BLaER1 treated with 17β-estradiol and CSF1 and Interleukin-3, amounts not matched to agents 10 nM and 100 nM (cell line): Measurements from ENCODE around the gene BAHCC1.

Source experiments
- H3K27ac ChIP-seq, 11 experiments: shearing (Covaris generic); formaldehyde crosslinking; 2 replicates each; pipeline ENCODE4 v1.8.1; 2022
- H3K27me3 ChIP-seq, 11 experiments: shearing (Covaris generic); formaldehyde crosslinking; 2 replicates each; pipeline ENCODE4 v1.8.1; 2022
- H3K36me3 ChIP-seq, 11 experiments: shearing (Covaris generic); formaldehyde crosslinking; 2 replicates each; pipeline ENCODE4 v1.8.1; 2022
- H3K4me1 ChIP-seq, 10 experiments: shearing (Covaris generic); formaldehyde crosslinking; 2 replicates each; pipeline ENCODE4 v1.8.1; 2022
- H3K4me2 ChIP-seq, 11 experiments: shearing (Covaris generic); formaldehyde crosslinking; 2 replicates each; pipeline ENCODE4 v1.8.1; 2022
- H3K4me3 ChIP-seq, 10 experiments: shearing (Covaris generic); formaldehyde crosslinking; 2 replicates each; pipeline ENCODE4 v1.8.1; 2022
- H3K9ac ChIP-seq, 11 experiments: shearing (Covaris generic); formaldehyde crosslinking; 2 replicates each; pipeline ENCODE4 v1.8.1; 2022
- H3K9me3 ChIP-seq, 11 experiments: shearing (Covaris generic); formaldehyde crosslinking; replicated peaks in 1 of 11; 2 replicates each; pipeline ENCODE4 v1.8.1; 2022
- H4K20me1 ChIP-seq, 11 experiments: shearing (Covaris generic); formaldehyde crosslinking; 2 replicates each; pipeline ENCODE4 v1.8.1; 2022
- Cebpa-rat ChIP-seq, 11 experiments: shearing (Covaris generic); IDR thresholded peaks; 2 replicates each; pipeline ENCODE4 v1.8.1; 2022

BAHCC1 gene

DNA sequence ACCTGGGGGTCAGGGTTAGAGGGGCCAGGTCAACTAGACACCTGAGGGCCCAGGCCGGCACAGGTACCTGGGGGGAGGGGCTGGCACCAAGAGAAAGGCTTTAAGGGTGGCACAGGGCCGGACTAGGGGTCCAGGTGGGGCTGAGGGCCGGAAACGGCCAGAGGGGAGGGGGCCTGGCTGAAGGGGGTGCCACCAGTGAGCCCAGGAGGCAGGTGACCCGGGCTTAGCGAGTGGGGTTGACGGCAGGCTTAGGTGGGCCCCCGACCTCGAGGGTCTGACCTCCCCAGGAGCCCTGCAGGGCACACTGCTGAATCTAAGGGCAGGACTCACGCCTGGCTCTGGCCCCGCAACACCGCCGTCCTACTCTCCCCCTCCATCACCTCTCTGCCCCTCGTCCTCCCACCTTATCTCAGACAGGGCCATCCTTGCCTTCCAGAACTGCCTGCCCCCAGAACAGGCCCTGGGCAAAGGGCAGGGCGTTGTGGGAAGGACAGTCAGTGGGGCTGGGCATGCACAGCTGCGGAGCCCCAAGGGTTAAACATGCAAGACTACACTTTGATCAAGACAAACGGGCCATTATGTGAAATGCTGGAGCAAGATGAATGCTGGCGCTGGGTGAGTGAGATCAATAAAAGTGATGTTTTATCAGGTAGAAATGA is 73.0 kb downstream of the BAHCC1 start:
- no peak overlapping the region for H3K27ac ChIP-seq
- H3K9ac ChIP-seq = peak overlapping the region in 3 of 11 experiments; percentile 2 to 24 (median 7); a peak in 3 of 22 replicates
- no peaks in the 10 kb centered on the region for H3K27me3 ChIP-seq

DNA sequence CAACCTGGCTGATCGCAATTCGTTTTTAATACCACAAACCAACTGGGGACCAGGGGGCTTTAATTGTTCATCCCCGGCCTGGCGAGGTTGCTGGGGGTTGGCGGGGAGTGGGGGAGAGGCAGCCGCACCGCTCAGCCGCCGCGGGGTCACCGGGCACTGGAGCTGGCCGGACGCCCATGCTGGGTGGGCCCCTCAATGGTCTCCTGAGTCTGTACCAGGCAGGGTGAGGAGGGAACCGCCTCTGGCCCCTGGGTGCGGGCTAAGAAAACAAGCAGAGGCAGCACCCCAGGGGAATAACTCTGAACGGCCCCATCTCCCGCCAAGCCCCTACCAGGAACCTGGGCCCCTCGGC is 73.5 kb downstream of the BAHCC1 start:
- Histone ChIP-seq H3K27ac (no peak overlapping the region), H3K9me3 (no peaks in the 10 kb centered on the region; a peak in 1 of 22 replicates), H3K4me3 (no peak overlapping the region), H4K20me1 (peaks cover 0 to 48% (median 8%) of the 10 kb centered on the region in 11 experiments; a peak in 7 of 22 replicates), H3K4me1 (peaks cover 0 to 100% (median 91%) of the 10 kb centered on the region in 10 experiments; a peak in 16 of 20 replicates), H3K27me3 (peaks cover 0 to 3% (median 0%) of the 10 kb centered on the region in 11 experiments; a peak in 2 of 22 replicates), H3K36me3 (peaks cover 0 to 39% (median 16%) of the 10 kb centered on the region in 11 experiments; a peak in 14 of 22 replicates), H3K4me2 (peak overlapping the region in 8 of 11 experiments; percentile 36 to 86 (median 68); a peak in 16 of 22 replicates), H3K9ac (peak overlapping the region in 2 of 11 experiments; percentile 2 to 24; a peak in 2 of 22 replicates)
- TF ChIP-seq Cebpa-rat (IDR thresholded peaks at IDR 0.05) = no peak

More for the DNA sequence above, 73.0 kb downstream of the BAHCC1 start:
- Histone ChIP-seq H3K4me3 (no peak overlapping the region), H3K4me2 (peak overlapping the region in 8 of 11 experiments; percentile 36 to 86 (median 68); a peak in 16 of 22 replicates), H4K20me1 (peaks cover 0 to 53% (median 8%) of the 10 kb centered on the region in 11 experiments; a peak in 7 of 22 replicates), H3K9me3 (no peaks in the 10 kb centered on the region; a peak in 1 of 22 replicates), H3K36me3 (peaks cover 0 to 44% (median 21%) of the 10 kb centered on the region in 11 experiments; a peak in 15 of 22 replicates), H3K4me1 (peaks cover 0 to 100% (median 87%) of the 10 kb centered on the region in 10 experiments; a peak in 16 of 20 replicates)
- TF ChIP-seq Cebpa-rat (IDR thresholded peaks at IDR 0.05) = no peak

DNA sequence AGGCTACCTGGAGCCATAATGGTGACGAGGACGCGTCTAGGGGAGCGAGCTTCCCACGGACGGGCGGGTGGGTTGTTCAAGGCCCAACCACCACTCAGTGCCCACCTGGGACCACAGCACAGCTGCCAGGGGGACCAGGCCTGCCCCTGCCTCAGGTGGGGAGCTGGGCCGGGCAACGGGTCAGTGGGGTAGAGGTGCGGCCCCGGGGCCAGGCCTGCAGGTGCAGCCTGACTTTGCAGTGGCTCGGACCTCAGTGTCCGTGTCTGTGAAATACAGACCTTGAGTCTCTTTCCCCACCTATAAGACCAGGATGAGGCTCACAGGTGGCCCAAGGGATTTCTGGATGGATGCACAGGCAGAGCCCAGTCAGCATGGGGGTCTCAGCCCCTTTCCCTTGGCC is 74.0 kb downstream of the BAHCC1 start:
- Histone ChIP-seq H3K9ac (peak overlapping the region in 1 of 11 experiments; percentile 13; a peak in 1 of 22 replicates), H3K27ac (no peak overlapping the region; a peak in 1 of 22 replicates), H3K36me3 (peaks cover 0 to 34% (median 11%) of the 10 kb centered on the region in 11 experiments; a peak in 13 of 22 replicates), H3K4me2 (peak overlapping the region in 8 of 11 experiments; percentile 36 to 86 (median 73); a peak in 14 of 22 replicates), H3K4me3 (no peak overlapping the region), H4K20me1 (peaks cover 0 to 42% (median 8%) of the 10 kb centered on the region in 11 experiments; a peak in 7 of 22 replicates), H3K4me1 (peaks cover 0 to 100% (median 95%) of the 10 kb centered on the region in 10 experiments; a peak in 16 of 20 replicates), H3K9me3 (no peaks in the 10 kb centered on the region; a peak in 1 of 22 replicates), H3K27me3 (peaks cover 0 to 7% (median 0%) of the 10 kb centered on the region in 11 experiments; a peak in 3 of 22 replicates)
- no peak for TF ChIP-seq Cebpa-rat (IDR thresholded peaks at IDR 0.05)

DNA sequence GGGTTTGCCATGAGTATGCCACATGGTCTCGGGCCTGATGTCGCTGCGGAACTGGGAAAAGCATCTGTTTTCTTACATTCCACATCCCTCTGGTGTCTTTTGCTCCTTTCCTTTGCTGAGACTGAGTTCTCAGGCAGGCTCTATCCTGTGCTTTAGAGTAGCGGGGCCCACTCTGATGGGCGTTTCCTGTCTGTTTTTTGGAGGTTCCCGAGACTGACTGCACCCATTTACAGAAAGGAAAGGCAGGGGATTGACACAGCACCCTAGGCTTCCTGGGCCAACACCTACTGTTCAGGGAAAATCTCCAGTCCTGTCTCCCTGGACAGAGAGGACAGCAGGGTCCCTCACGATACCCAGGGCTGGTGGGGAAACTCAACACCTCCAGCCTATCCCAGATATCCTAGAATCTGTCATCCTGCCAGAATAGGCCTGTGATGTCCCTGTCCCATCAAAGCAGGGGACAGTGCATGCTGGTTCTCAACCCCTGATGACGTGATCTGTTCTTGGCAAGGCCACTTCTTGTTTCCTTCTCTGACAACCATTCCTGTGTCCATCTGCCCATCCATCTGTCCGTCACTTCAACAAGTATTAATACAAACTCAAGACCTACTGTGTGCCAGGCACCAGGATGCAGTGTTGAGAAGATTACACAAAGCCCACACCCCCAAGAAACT is 75.2 kb downstream of the BAHCC1 start:
- peaks cover 6 to 100% (median 95%) of the 10 kb centered on the region in 10 experiments for H3K4me1 ChIP-seq
- H3K4me2 ChIP-seq = peak overlapping the region in 9 of 11 experiments; percentile 42 to 86 (median 69); a peak in 18 of 22 replicates
- peaks cover 0 to 17% (median 0%) of the 10 kb centered on the region in 11 experiments; a peak in 5 of 22 replicates for H3K27me3 ChIP-seq
- no peaks in the 10 kb centered on the region; a peak in 1 of 22 replicates for H3K9me3 ChIP-seq
- H3K4me3 ChIP-seq = no peak overlapping the region
- peaks cover 0 to 31% (median 8%) of the 10 kb centered on the region in 11 experiments; a peak in 7 of 22 replicates for H4K20me1 ChIP-seq
- TF ChIP-seq Cebpa-rat (IDR thresholded peaks at IDR 0.05) = no peak
- peaks cover 0 to 22% (median 7%) of the 10 kb centered on the region in 11 experiments; a peak in 11 of 22 replicates for H3K36me3 ChIP-seq
- H3K9ac ChIP-seq = peak overlapping the region in 6 of 11 experiments; percentile 24 to 56 (median 35); a peak in 11 of 22 replicates
- peak overlapping the region in 7 of 11 experiments; percentile 23 to 62 (median 51); a peak in 13 of 22 replicates for H3K27ac ChIP-seq

DNA sequence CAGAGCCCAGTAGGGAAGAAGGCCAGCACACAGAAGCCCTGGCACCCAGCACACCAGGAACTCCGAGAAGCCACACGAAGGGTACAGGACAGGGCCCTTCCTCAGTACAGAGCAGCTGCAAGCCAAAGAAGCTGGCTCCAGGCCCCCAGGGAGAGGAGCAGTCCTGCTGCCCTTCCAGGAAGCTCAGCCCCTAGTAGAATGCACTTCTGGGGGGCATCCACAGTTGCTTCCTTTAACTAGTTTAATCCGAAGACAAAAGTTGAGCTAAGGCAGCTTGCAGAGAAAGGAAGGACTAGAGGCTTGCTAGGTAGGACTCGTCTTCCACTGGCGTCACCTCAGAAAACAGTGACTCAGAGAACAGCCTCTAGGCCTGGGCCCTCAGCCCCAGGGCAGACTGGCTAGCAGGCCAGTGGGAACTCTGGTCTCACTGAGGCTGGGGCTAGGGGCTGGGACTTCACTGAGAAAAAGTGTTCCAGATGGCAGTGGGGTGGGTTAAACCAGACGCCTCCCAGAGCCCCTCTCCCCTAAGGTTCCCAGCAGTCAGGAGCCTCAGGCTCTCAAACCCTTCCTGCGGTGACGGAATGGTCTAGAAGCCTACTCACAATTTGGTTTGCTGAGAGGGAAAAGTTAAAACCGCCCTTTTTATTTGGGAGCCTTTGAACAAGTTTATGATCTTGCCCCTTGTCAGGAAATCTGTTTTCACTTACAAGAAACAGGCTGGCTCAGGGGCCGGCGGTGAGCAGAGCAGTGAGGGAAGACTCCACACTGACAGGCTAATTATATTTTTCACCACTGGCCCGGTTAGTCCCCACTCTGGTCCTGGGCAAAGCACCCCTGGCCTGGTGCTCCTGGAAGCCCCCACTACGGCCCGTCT is 75.9 kb downstream of the BAHCC1 start:
- Histone ChIP-seq H3K27ac (peak overlapping the region in 7 of 11 experiments; percentile 23 to 62 (median 51); a peak in 14 of 22 replicates), H4K20me1 (peaks cover 0 to 24% (median 8%) of the 10 kb centered on the region in 11 experiments; a peak in 6 of 22 replicates), H3K4me2 (peak overlapping the region in 10 of 11 experiments; percentile 15 to 86 (median 66); a peak in 19 of 22 replicates)

DNA sequence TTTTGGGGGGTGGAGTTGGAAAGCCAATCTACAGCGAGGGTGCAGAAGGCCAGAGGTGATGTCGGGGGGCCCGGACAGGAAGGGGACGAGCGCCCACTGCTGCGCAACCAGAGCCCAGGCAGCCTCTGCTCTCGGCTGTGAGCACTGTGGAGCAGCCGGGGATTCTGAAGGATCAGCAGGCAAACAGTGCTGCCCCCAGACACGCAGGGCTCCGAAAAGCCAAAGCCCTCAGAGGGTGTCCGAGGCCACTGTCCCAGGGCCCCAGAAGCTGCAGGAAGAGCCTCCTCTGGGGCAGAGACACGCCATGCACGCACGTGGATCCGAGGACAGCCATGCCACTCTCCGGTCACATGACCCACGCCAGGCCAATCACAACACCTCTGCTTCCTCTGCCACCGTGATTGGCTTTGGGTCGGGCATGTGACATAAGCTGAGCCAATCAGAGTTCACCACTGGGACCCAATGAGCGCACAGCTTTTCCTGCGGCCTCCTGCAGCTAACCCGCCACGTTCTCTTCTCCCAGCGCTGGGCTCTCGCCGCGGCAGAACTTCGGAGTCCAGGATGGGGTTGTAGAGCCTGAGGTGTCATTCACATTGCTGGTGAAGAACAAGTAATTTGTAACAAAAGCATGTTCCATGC is 76.7 kb downstream of the BAHCC1 start:
- Histone ChIP-seq H3K4me1 (peaks cover 13 to 94% (median 87%) of the 10 kb centered on the region in 10 experiments), H3K27me3 (peaks cover 0 to 19% (median 0%) of the 10 kb centered on the region in 11 experiments; a peak in 5 of 22 replicates), H3K4me3 (no peak overlapping the region), H3K4me2 (peak overlapping the region in 7 of 11 experiments; percentile 42 to 86 (median 77); a peak in 10 of 22 replicates), H4K20me1 (peaks cover 0 to 17% (median 7%) of the 10 kb centered on the region in 11 experiments; a peak in 6 of 22 replicates), H3K9me3 (peaks cover 0 to 5% (median 0%) of the 10 kb centered on the region in 11 experiments; a peak in 2 of 22 replicates), H3K9ac (peak overlapping the region in 2 of 11 experiments; percentile 24 to 56; a peak in 2 of 22 replicates), H3K36me3 (peaks cover 0 to 8% (median 0%) of the 10 kb centered on the region in 11 experiments; a peak in 4 of 22 replicates), H3K27ac (peak overlapping the region in 3 of 11 experiments; percentile 23 to 55 (median 51); a peak in 3 of 22 replicates)
- TF ChIP-seq Cebpa-rat (IDR thresholded peaks at IDR 0.05) = no peak

More for the DNA sequence above, 75.9 kb downstream of the BAHCC1 start:
- Histone ChIP-seq H3K9me3 (no peaks in the 10 kb centered on the region; a peak in 1 of 22 replicates), H3K4me3 (no peak overlapping the region), H3K9ac (peak overlapping the region in 7 of 11 experiments; percentile 2 to 56 (median 31); a peak in 11 of 22 replicates), H3K27me3 (peaks cover 0 to 19% (median 0%) of the 10 kb centered on the region in 11 experiments; a peak in 5 of 22 replicates), H3K4me1 (peaks cover 13 to 100% (median 95%) of the 10 kb centered on the region in 10 experiments), H3K36me3 (peaks cover 0 to 15% (median 6%) of the 10 kb centered on the region in 11 experiments; a peak in 10 of 22 replicates)
- TF ChIP-seq Cebpa-rat (IDR thresholded peaks at IDR 0.05) = no peak

DNA sequence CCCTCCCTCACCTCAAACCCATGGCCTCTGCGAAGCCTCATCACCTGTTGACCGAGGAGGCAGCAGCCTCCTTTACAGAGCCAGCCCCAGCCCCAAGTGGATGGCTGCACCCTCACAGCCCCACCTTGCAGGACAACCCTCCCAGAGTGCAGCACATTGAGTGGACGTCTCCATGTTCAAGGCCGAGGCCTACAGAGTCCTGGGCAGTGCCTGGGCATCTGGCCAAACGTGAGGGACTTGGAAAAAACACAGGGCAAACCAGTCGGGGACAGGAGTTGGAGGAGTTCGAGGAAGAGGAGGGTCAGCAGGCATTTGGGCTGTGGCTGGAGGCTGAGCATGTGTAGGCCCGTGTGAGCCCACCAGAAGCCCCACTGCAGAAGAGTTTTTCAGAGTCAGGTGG is 77.8 kb downstream of the BAHCC1 start:
- peaks cover 13 to 90% (median 77%) of the 10 kb centered on the region in 10 experiments for H3K4me1 ChIP-seq
- no peak overlapping the region for H3K4me3 ChIP-seq
- peaks cover 0 to 19% (median 0%) of the 10 kb centered on the region in 11 experiments; a peak in 5 of 22 replicates for H3K27me3 ChIP-seq
- no peak for TF ChIP-seq Cebpa-rat (IDR thresholded peaks at IDR 0.05)
- H3K9ac ChIP-seq = no peak overlapping the region
- H3K9me3 ChIP-seq = peaks cover 0 to 5% (median 0%) of the 10 kb centered on the region in 11 experiments; a peak in 2 of 22 replicates
- peaks cover 0 to 6% (median 0%) of the 10 kb centered on the region in 11 experiments; a peak in 4 of 22 replicates for H4K20me1 ChIP-seq
- no peaks in the 10 kb centered on the region; a peak in 1 of 22 replicates for H3K36me3 ChIP-seq
- H3K27ac ChIP-seq = no peak overlapping the region
- H3K4me2 ChIP-seq = peak overlapping the region in 8 of 11 experiments; percentile 20 to 86 (median 70); a peak in 14 of 22 replicates
